ENCODE data around the gene CDK14.

GRCh38 chr7:90736968-90737939 is 141.1 kb downstream of the CDK14 start:
- no peak for TF ChIP-seq CTCF (IDR thresholded peaks at IDR 0.05; ENCODE audit: low read depth, low read length)
- TF ChIP-seq EZH2phosphoT487 (IDR thresholded peaks at IDR 0.05; ENCODE audit: low read depth): no peak

All from OCI-LY3 (cell line).